GDM1 (cell line): Measurements from ENCODE around the gene PFN4.
"Not testable (repeated sequence)": the region's sequence is repeated elsewhere in the genome, so short reads cannot be mapped to it uniquely, and the experiment has no call there.

Experiments
- DNase-seq: peaks from one replicate; lab custom pipeline; 2025; lab: John Stamatoyannopoulos, UW

Gene PFN4, protein sequence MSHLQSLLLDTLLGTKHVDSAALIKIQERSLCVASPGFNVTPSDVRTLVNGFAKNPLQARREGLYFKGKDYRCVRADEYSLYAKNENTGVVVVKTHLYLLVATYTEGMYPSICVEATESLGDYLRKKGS

DNA sequence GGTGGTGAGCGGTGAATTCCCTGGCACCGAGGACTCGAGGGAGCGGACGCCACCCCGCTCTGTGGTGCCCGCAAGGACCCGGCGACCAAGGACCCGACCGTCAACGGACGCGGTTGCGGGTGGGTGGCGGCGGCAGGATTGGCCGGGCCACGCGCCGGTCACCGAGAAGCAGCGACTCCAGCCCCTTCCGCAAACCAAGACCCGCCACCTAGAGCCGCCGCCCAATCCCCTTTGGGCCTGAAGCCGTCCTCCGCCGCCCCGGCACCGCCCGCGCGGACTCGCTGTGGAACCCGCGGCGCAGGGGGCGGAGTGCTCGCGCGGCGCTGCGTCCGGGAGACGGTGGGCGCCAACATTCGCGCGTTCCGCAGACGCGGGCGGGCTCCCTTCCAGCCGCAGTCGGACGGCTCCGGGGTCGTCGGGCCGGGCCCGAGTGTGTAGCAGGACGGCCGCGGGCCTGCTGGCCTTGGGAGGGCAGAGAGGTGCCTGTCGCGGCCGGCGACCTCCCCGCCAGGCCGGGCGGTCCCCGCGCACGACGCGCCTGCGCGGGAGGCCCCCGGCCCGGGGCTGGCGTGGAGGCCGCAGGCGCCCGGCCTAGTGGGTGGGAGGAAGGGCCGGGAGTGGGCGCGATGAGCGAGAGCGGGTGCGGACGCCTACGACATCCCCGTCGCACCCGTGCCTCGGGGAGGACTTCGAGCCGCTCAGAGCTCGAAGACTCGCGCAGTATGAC is at the start of gene PFN4, which contains the start of gene FAM228B:
TSS of gene PFN4 (minus strand) at position 140 of the 727 bp plus-strand sequence. CDS start 799 bp downstream, outside the sequence.
TSS of gene FAM228B (plus strand) at position 275 of the 727 bp plus-strand sequence. CDS start 893 bp downstream, outside the sequence.
- peak; percentile 85 for DNase-seq

DNA sequence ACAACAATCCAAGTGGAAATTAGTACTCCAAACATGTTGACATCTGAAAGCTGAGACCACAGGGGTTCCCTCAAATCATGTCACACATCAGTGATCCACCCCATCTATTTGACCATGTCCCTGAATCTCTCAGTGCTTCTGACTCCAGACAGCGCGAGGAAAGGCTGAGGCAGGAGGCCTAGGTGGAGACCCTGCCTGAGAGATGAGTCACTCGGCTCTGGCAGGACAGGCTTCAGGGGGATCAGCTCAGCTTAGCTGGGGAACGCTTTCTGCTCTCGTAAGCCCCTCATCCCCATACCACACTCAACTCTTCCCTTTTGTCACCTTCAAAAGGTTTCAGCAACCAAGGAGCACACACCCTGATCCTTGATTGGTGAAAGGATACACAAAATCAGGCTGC is 45.9 kb upstream of the PFN4 start:
- DNase-seq: no peak

GRCh38 chr2:24164416-24164973 is 41.4 kb upstream of the PFN4 start:
- DNase-seq: peak; percentile 41

GRCh38 chr2:24163601-24164000 is 40.5 kb upstream of the PFN4 start:
- DNase-seq: no peak

DNA sequence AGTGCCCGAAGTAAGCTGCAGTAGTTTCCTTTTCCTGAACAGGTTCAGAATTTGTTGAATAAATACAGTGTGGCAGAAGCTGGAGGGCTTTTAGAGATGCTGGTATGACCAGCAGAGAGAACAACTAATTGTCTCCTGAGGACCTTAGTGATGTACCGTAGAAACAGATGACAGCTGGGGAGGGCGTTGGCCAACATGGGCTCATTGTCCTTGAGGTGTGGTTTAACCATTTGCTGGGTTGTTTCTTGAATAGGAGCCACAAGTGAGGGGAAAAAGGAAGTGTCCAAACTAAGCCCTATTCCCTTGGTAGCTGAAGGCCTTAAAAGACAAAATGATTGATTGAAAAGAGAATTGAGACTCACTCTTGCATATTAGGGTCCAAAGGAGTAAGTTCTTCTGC is 40.1 kb upstream of the PFN4 start:
- DNase-seq: no peak

GRCh38 chr2:24162494-24162893 is 39.4 kb upstream of the PFN4 start:
- DNase-seq: no peak

DNA sequence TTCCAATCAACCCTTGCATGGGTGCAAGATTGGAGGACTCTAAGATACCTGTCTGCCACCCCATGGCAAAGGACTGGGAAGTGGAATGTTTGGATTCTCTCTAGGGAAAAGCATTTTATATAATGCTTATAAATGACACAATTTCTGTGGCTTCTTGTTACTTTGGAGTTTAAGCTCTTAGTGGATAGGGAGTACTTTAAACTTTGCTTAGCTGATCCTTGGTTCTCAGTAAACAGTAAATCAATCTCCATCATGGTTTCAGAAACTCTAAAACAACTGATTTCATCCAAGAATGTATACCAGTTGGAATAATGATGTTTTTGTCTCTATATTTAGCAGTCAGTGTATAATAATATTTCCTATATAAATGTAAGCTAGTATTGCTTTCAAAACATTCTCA is 37.6 kb upstream of the PFN4 start:
- DNase-seq: no peak

DNA sequence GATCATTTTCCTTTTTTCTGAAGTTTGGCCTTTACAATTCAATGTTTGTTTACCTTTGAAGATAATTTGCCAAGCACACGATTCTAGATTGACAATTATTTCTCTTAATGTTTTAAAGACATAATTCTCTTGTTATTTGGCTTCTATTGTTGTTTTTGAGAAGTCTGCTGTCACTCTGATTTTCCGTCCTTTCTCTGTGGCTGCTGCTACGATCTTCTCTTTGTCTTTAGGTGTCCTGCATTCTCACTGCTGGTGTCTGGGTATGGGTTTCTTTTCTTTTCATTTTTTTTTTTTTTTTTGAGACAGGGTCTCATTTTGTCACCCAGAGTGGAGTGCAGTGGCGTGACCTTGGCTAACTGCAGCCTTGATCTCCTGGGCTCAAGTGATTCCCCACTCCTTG is 36.6 kb upstream of the PFN4 start:
- DNase-seq: no peak

DNA sequence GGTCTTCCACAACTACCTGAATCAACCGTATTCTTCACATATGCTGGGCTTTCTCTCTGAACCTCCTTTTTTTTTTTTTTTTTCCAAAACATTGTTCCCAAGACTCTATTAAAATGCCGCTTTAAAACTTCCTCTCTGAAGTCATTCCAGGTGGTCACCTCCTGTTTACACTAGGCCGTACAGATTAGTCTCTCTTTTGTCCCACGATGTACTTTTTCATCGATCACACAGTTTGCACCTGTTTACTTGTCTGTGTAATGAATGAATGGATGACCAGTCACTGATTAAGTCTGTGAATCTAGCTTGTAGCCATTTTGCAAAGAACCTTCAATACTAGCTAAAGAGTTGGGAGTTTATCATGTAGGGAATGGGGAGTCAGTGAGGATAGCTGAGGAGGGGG is 35.0 kb upstream of the PFN4 start:
- DNase-seq: no peak

DNA sequence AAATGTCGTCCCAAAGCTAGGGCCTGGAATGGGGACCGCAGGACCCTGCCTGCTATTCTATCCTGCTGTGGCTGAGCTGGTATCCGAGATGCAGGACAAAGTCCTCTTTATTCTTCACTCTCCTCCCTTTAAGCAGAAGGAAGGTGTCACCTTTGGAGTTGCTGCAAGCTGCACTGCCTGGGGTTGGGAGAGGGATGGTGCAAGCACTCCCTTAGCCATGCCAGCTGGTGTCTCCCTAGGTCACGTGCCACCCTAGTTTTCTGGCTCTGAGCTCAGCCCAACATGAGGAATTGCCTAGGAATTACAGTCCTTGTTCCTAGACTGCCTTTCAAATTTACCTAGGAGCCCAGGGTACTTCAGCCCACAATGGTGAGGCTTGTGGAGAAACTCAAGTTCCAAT is 30.3 kb upstream of the PFN4 start:
- DNase-seq: no peak

DNA sequence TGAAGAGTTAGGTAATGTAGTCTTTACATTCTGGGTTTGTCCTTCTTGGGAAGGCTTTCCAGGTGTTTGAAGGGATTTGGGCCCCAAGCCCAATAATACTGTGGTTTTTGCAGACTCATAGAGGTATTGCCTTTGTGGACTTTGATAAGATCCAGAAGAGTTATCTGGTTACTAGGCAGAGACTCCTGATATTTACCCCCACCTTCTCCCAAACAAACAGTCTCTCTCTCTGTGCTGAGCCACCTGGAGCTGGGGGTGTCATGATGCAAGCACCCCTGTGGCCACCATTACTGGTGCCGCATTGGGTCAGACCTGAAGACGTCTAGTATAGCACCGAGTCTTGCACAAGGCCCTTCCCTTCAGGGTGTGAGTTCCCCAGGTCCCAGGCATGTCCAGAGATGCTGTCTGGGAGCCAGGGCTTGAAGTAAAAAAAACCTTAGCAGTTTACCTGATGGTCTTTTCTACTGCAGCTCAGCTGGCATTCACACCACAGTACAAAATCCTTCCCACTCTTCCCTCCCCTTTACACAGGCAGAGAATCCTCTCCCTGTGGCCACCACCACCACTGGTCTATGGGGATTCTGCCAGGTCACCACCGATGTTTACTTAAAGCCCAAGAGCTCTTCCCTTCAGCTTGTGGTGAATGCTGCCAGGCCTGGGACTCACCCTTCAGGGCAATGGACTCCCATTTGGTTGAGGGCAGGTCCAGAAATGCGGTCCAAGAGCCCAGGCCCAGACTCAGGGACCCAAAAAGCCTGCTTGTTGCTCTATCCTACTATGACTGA is 29.5 kb upstream of the PFN4 start:
- no peak for DNase-seq

DNA sequence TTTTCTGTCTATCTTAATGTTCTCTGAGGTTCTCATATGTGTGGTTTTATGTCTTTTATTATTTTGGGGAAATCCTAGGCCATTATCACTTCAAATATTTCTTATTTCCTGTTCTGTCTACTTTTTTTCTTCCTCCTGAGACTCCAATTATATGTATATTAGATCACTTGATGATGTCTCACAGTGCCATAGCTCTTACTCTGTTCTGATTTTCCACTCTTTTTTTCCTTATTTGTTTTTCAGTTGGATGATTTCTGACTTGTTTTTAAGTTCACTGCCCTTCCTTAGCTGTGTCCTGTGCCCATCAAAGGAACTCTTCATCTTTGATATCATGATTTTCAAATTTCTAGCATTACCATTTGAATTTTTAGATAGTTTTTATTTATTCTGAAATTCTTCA is 24.2 kb upstream of the PFN4 start:
- no peak for DNase-seq

DNA sequence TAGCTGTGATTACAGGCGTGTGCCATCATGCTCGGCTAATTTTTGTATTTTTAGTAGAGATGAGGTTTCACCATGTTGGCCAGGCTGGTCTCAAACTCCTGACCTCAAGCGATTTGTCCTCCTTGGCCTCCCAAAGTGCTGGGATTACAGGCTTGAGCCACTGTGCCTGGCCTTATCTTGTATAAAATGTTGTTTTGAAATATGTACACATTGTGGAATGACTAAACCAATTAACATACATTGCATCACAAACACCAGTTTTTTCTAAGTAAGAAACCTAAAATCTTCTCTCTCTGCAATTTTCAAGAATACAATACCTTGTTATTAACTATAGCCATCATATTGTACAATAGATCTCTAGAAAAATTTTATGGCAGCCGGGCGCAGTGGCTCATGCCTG is 17.2 kb upstream of the PFN4 start:
- DNase-seq: not testable (repeated sequence)

DNA sequence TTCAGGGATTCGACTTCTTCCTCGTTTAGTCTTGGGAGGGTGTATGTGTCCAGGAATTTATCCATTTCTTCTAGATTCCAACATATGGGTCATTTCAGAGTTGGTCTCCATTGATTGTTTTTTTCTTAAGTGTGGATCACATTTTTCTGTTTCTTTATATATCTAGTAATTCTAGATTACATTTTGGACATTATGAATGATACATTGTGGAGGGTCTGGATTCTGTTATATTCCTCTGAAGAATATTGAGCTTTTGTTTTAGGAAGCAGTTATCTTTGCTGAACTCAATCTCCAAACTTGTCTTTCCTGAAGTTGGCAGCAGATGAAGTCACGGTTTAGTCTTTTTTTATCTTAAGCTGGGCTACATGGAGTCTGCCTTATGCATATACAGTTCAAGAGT is 9.4 kb upstream of the PFN4 start:
- DNase-seq: no peak

- no peak for DNase-seq
Observed at GRCh38 chr2:24125956-24126355, 2.8 kb upstream of the PFN4 start.

DNA sequence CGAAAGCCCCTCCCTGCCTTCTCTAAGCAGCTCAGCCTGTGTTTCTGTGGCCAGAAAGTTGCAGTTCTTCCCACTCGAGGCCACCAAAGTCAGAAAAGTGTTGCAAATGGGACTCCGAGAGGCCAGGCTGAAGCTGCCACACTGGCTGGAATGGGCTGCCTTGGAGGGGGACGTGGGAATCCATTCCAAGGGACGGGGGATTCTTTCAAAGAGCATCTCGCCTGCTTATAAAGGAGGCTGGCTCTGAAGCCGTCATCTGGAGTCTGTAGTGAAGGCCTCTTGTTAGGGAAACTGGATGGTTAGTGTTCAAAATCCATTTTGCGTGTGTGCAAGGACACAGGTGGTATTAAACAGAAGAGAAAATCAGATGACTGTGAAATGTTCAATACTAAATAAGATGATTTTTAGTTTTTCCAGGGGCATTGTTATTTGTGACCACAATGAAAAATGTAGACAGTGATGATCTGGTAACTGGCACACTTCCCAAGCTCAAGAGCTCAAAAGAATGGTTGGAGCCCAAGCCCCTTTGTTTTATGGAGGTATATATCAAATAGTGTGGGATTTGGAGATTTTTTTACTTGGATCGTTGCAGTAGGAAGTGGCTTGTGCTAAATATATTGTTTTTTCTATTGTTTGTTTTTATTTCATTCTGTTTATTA is 917 bp upstream of the PFN4 start:
- no peak for DNase-seq

DNA sequence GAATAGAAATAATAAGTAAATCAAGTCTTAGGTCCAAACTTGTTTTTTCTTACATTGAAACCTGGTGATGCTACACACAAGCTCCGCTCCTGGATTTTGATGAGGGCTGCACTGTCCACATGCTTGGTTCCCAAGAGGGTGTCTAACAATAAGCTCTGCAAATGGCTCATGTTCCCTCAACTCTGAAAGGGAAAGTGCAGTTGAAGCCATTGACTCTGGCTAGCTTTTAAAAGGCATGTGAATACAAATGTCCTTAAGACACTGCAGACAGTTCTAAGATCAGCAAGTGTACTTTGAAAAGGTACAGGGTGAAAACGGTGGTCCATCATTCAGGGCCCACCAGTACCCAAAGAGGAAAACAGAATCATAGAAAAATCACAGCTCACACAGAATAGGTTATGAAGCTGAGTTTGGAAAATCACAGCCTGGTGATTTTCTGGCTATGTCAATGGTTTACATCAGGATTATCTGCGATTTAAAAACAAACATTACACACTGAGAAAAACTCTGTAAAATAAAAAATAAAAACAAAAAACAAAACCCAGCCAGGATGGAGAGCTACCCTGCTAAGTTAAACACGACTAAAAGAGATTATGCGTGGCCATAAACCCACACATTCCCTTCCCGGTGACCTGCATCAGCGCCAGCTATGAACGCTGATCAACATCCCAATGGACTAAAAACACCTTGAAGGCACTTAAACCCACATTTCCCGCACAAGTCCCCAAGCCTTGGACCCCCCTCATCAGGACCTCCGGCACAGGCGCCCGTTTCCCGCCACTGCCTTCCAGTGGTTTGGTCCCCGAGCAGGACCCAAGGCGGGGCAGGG is 554 bp downstream of the PFN4 start:
- no peak for DNase-seq

GRCh38 chr2:24121469-24121868 is 1.7 kb downstream of the PFN4 start:
- no peak for DNase-seq

GRCh38 chr2:24121066-24121465 is 2.1 kb downstream of the PFN4 start:
- DNase-seq: no peak

GRCh38 chr2:24117902-24118301 is 5.2 kb downstream of the PFN4 start:
- DNase-seq: no peak

DNA sequence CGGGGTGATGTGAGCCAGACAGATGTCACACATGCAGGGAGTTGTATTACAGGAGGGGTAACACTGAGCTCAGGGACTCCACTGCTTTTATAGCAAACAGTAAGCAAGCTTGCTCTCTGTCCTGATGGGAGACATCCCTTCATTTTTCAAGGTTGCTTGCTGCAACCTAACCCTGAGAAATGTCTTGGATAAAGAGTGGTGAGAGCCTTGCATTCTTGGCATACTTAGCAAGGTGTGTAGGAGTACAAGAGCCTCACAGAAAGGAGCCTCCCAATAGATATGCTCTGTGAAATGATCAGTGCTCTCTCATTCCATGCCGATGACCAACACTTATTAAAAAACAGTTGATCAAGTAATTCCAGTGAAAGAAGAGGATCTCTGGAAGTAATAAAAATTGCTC is 8.1 kb downstream of the PFN4 start:
- no peak for DNase-seq
